GM19240 (cell line): ENCODE results near the gene DLG2.

ENCODE experiments used
- DNase-seq: peaks from one replicate; pipeline ENCODE4 v3.0.0; 2011; ENCODE audit warnings: low spot score; ENCODE audit not compliant: insufficient read length

Gene DLG2

GRCh38 chr11:83881428-83881827, 1745.7 kb downstream of the DLG2 start:
- DNase-seq: no peak

- no peak for DNase-seq
Measured at GRCh38 chr11:83871054-83871453, 1756.1 kb downstream of the DLG2 start.

GRCh38 chr11:83866655-83867054, 1760.5 kb downstream of the DLG2 start:
- DNase-seq: no peak

GRCh38 chr11:83865636-83866461, 1761.3 kb downstream of the DLG2 start:
- no peak for DNase-seq

GRCh38 chr11:83864412-83865057, 1762.6 kb downstream of the DLG2 start:
- DNase-seq: no peak

GRCh38 chr11:83863272-83863671, 1763.9 kb downstream of the DLG2 start:
- DNase-seq: no peak

GRCh38 chr11:83862691-83863090, 1764.5 kb downstream of the DLG2 start:
- DNase-seq: no peak

GRCh38 chr11:83862033-83862432, 1765.1 kb downstream of the DLG2 start:
- no peak for DNase-seq

- DNase-seq: no peak
Measured at GRCh38 chr11:83858694-83859093, 1768.5 kb downstream of the DLG2 start.

- DNase-seq: no peak
Measured at GRCh38 chr11:83855237-83855636, 1771.9 kb downstream of the DLG2 start.

GRCh38 chr11:83852775-83853442, 1774.2 kb downstream of the DLG2 start:
- DNase-seq: no peak

GRCh38 chr11:83852012-83852411, 1775.1 kb downstream of the DLG2 start:
- DNase-seq: no peak

GRCh38 chr11:83847467-83848034, 1779.6 kb downstream of the DLG2 start:
- no peak for DNase-seq

- DNase-seq: no peak
Measured at GRCh38 chr11:83845797-83846196, 1781.3 kb downstream of the DLG2 start.

- no peak for DNase-seq
Measured at GRCh38 chr11:83840326-83840725, 1786.8 kb downstream of the DLG2 start.

GRCh38 chr11:83836883-83837654, 1790.1 kb downstream of the DLG2 start:
- peak; percentile 35 for DNase-seq

GRCh38 chr11:83836065-83836464, 1791.1 kb downstream of the DLG2 start:
- no peak for DNase-seq

- no peak for DNase-seq
Measured at GRCh38 chr11:83835423-83835822, 1791.7 kb downstream of the DLG2 start.

- no peak for DNase-seq
Measured at GRCh38 chr11:83831929-83832328, 1795.2 kb downstream of the DLG2 start.

GRCh38 chr11:83827940-83828554, 1799.1 kb downstream of the DLG2 start:
- no peak for DNase-seq

GRCh38 chr11:83827520-83827919, 1799.6 kb downstream of the DLG2 start:
- no peak for DNase-seq
